GM23338 (cell line): ENCODE results near the gene TMA7B. TPM values are rescaled to one million over a fixed set of nuclear protein-coding genes. Genes with fewer than 3 reads are reported as not detected.

Experiments used
- ATAC-seq: fragments of 200-7000 bp; cut with Tn5 transposase; 3 replicates; pipeline ENCODE4 v1.9.1; 2020
- DNase-seq: peaks from one replicate; pipeline ENCODE4 v3.0.0-alpha.2; 2015; ENCODE audit warnings: low spot score
- H2AFZ ChIP-seq: fragments of 200-600 bp; sonication (generic); 2 replicates; pipeline ENCODE4 v1.8.0; 2016; ENCODE audit warnings: antibody characterized with exemption, mild to moderate bottlenecking, moderate library complexity
- H3F3A ChIP-seq: fragments of 200-600 bp; sonication (generic); replicated peaks from 2 replicates; pipeline ENCODE4 v1.8.0; 2017; ENCODE audit warnings: antibody characterized with exemption, mixed run types, low read depth
- H3K27ac ChIP-seq: fragments of 200-600 bp; sonication (generic); 2 replicates; pipeline ENCODE4 v1.6.1; 2016; ENCODE audit warnings: low read depth
- H3K27me3 ChIP-seq: fragments of 200-600 bp; sonication (generic); 2 replicates; pipeline ENCODE4 v1.8.0; 2016; ENCODE audit warnings: mild to moderate bottlenecking, mixed run types, moderate library complexity; ENCODE audit not compliant: insufficient read depth
- H3K36me3 ChIP-seq: fragments of 200-600 bp; sonication (generic); 2 replicates; pipeline ENCODE4 v1.8.0; 2016; ENCODE audit warnings: mild to moderate bottlenecking; ENCODE audit not compliant: insufficient read depth
- H3K4me1 ChIP-seq: fragments of 200-600 bp; sonication (generic); 2 replicates; pipeline ENCODE4 v1.8.0; 2016; ENCODE audit warnings: mild to moderate bottlenecking, moderate library complexity; ENCODE audit not compliant: insufficient read depth
- H3K4me2 ChIP-seq: fragments of 200-600 bp; sonication (generic); 2 replicates; pipeline ENCODE4 v1.7.1; 2017; ENCODE audit warnings: mixed run types
- H3K4me3 ChIP-seq: fragments of 200-600 bp; sonication (generic); 2 replicates; pipeline ENCODE4 v1.6.1; 2016; ENCODE audit warnings: mixed run types
- H3K79me2 ChIP-seq: fragments of 200-600 bp; sonication (generic); replicated peaks from 2 replicates; pipeline ENCODE4 v1.8.0; 2017; ENCODE audit warnings: mild to moderate bottlenecking; ENCODE audit not compliant: insufficient read depth
- H3K9me2 ChIP-seq: fragments of 200-600 bp; sonication (generic); 2 replicates; pipeline ENCODE4 v1.8.0; 2017; ENCODE audit not compliant: insufficient read depth
- H4K20me1 ChIP-seq: fragments of 200-600 bp; sonication (generic); replicated peaks from 2 replicates; pipeline ENCODE4 v1.8.0; 2017; ENCODE audit warnings: mild to moderate bottlenecking; ENCODE audit not compliant: insufficient read depth
- H3K27ac Mint-ChIP-seq: 2 replicates; pipeline ENCODE4 v1.8.0; 2020; ENCODE audit warnings: inconsistent platforms, mild to moderate bottlenecking, moderate library complexity, mixed read lengths
- H3K27me3 Mint-ChIP-seq: 3 replicates; pipeline ENCODE4 v1.8.0; 2022; ENCODE audit warnings: low read depth, mild to moderate bottlenecking, moderate library complexity, mixed read lengths, inconsistent platforms; ENCODE audit not compliant: insufficient read depth, poor library complexity
- H3K36me3 Mint-ChIP-seq: 3 replicates; pipeline ENCODE4 v1.8.0; 2021; ENCODE audit warnings: low read depth, mild to moderate bottlenecking, inconsistent platforms, moderate library complexity, mixed read lengths
- H3K4me1 Mint-ChIP-seq: 3 replicates; pipeline ENCODE4 v1.8.0; 2020; ENCODE audit warnings: mild to moderate bottlenecking, inconsistent platforms, mixed read lengths
- H3K4me3 Mint-ChIP-seq: 3 replicates; pipeline ENCODE4 v1.8.0; 2021; ENCODE audit warnings: moderate library complexity, mild to moderate bottlenecking, inconsistent platforms, mixed read lengths
- H3K9me3 Mint-ChIP-seq: 3 replicates; pipeline ENCODE4 v1.8.0; 2020; ENCODE audit warnings: moderate library complexity, mild to moderate bottlenecking, inconsistent platforms, mixed read lengths
- CREB1 ChIP-seq: fragments of 250-450 bp; sonication (Bioruptor Pico); IDR thresholded peaks from 2 replicates; pipeline ENCODE4 v1.5.0; 2020; ENCODE audit warnings: low read depth, mild to moderate bottlenecking, moderate library complexity
- CTCF ChIP-seq, 2 experiments: fragments of 200-600 bp in 1 of 2; sonication (generic) in 1 of 2; conservative IDR thresholded peaks; 2 replicates each; pipeline versions ENCODE4 v1.5.1 to v1.6.1; 2016 to 2017; ENCODE audit warnings: antibody characterized with exemption in 2 of 2, low read depth in 2 of 2, mild to moderate bottlenecking in 2 of 2, moderate library complexity in 1 of 2
- ETS1 ChIP-seq: IDR thresholded peaks from 2 replicates; pipeline ENCODE4 v1.6.1; 2016; ENCODE audit warnings: antibody characterized with exemption
- EZH2phosphoT487 ChIP-seq: fragments of 200-600 bp; sonication (generic); IDR thresholded peaks from one replicate; pipeline ENCODE4 v1.8.1; 2018; ENCODE audit warnings: antibody characterized with exemption; ENCODE audit not compliant: unreplicated experiment
- NANOG ChIP-seq: IDR thresholded peaks from 2 replicates; pipeline ENCODE4 v1.6.1; 2016; ENCODE audit warnings: antibody characterized with exemption, borderline replicate concordance
- POLR2AphosphoS5 ChIP-seq: IDR thresholded peaks from 2 replicates; pipeline ENCODE4 v1.6.1; 2016; ENCODE audit warnings: antibody characterized with exemption, low read depth
- STAT1 ChIP-seq: IDR thresholded peaks from one replicate; pipeline ENCODE4 v1.6.1; 2016; ENCODE audit warnings: antibody characterized with exemption; ENCODE audit not compliant: unreplicated experiment
- ZNF114 ChIP-seq: fragments of 250-450 bp; sonication (Bioruptor Pico); IDR thresholded peaks from 2 replicates; pipeline ENCODE4 v1.5.0; 2020; ENCODE audit warnings: mild to moderate bottlenecking, moderate library complexity
- ZNF462 ChIP-seq: fragments of 250-450 bp; sonication (Bioruptor Pico); IDR thresholded peaks from 2 replicates; pipeline ENCODE4 v1.5.0; 2020; ENCODE audit warnings: mild to moderate bottlenecking, moderate library complexity
- polyA plus RNA-seq: library from polyadenylated mRNA; unstranded; fragments of >200 nt; fragmentation: Nextera tagmentation; extraction: Ambion mirVana; gene quantifications from 2 replicates; pipeline ENCODE4 v1.2.1, GENCODE V29; 2016
- total RNA-seq: library from RNA; depleted of rRNA; stranded (reverse); fragments of >200 nt; shearing (Covaris generic); gene quantifications from 2 replicates; pipeline ENCODE4 v1.2.3, GENCODE V29; 2014

Gene TMA7B
- total and polyA plus RNA-seq, 2 experiments from 2014 or later: not detected

- H3K27me3 ChIP-seq: no peaks in the 10 kb centered on the region
- no peaks in the 10 kb centered on the region for H3K9me2 ChIP-seq
- no peak overlapping the region for H2AFZ ChIP-seq
- H3K27ac Mint-ChIP-seq: no peak overlapping the region
- H3K36me3 Mint-ChIP-seq: no peaks in the 10 kb centered on the region
- TF ChIP-seq CTCF (conservative IDR thresholded peaks at IDR 0.05; ENCODE audit: low read depth in 2 of 2) (no peak), EZH2phosphoT487 (no peak), ETS1 (no peak), NANOG (no peak), ZNF462 (CRISPR knock-in tag) (no peak), ZNF114 (no peak), STAT1 (no peak), POLR2AphosphoS5 (no peak), CREB1 (CRISPR knock-in tag) (no peak)
- no peak for DNase-seq
- H3K4me2 ChIP-seq: no peak overlapping the region
- no peak overlapping the region for H3K27ac ChIP-seq
- no peaks in the 10 kb centered on the region for H4K20me1 ChIP-seq
- no peaks in the 10 kb centered on the region for H3K79me2 ChIP-seq
- no peak overlapping the region for H3K4me3 Mint-ChIP-seq
- H3K9me3 Mint-ChIP-seq: no peaks in the 10 kb centered on the region
- ATAC-seq: no peak
- peaks cover 23% of the 10 kb centered on the region for H3K4me1 Mint-ChIP-seq
- no peak overlapping the region for H3K4me3 ChIP-seq
- peaks cover 10% of the 10 kb centered on the region; the same call in 1 of the 2 replicates for H3K4me1 ChIP-seq
- no peaks in the 10 kb centered on the region for H3K36me3 ChIP-seq
- no peaks in the 10 kb centered on the region for H3K27me3 Mint-ChIP-seq
- no peaks in the 10 kb centered on the region for H3F3A ChIP-seq
Measured at GRCh38 chr22:39925273-39925672, 34.9 kb upstream of the TMA7B start.
